Activated CD8-positive, alpha-beta memory T cell treated with anti-CD3 and anti-CD28 coated beads, Interleukin-2, amount 10 ng/mL, durations not matched to agents 7 days and 5 days (primary cell): Measurements from ENCODE around the gene PAQR9. TPM values are rescaled to one million over a fixed set of nuclear protein-coding genes. Genes with fewer than 3 reads are reported as not detected.

Experiments used
- ATAC-seq: fragments of 150-1000 bp; cut with Tn5 transposase; one replicate; pipeline ENCODE4 v1.10.0; 2021; ENCODE audit warnings: moderate library complexity
- CTCF ChIA-PET: fragments of 350-600 bp; sonication (Branson Sonifier 250); formaldehyde crosslinking; loops from one replicate; lab custom pipeline; 2021; ENCODE audit warnings: antibody characterized with exemption; lab: Charles Lee
- DNase-seq: peaks from one replicate; pipeline ENCODE4 v3.0.0-alpha.2; 2020
- H3K27ac Mint-ChIP-seq: one replicate; pipeline ENCODE4 v1.8.0; 2021; ENCODE audit warnings: mild to moderate bottlenecking, mixed read lengths
- H3K27me3 Mint-ChIP-seq: one replicate; pipeline ENCODE4 v1.8.0; 2021; ENCODE audit warnings: mixed read lengths
- H3K36me3 Mint-ChIP-seq: one replicate; pipeline ENCODE4 v1.8.0; 2021; ENCODE audit warnings: mild to moderate bottlenecking, mixed read lengths
- H3K4me1 Mint-ChIP-seq: one replicate; pipeline ENCODE4 v1.8.0; 2021; ENCODE audit warnings: mixed read lengths
- H3K4me3 Mint-ChIP-seq: one replicate; pipeline ENCODE4 v1.8.0; 2021; ENCODE audit warnings: mild to moderate bottlenecking, moderate library complexity, mixed read lengths
- H3K9me3 Mint-ChIP-seq: one replicate; pipeline ENCODE4 v1.8.0; 2022; ENCODE audit warnings: low read depth, mixed read lengths
- total RNA-seq, 2 experiments: library from RNA; stranded (reverse); gene quantifications; one replicate each; pipeline ENCODE4 v1.2.3, GENCODE V29; 2021

Gene PAQR9
- total RNA-seq, 2 experiments from 2014 or later = not detected

- no peak overlapping the region for H3K27ac Mint-ChIP-seq
- H3K4me1 Mint-ChIP-seq = peaks cover 2% of the 10 kb centered on the region
Measured at GRCh38 chr3:142916605-142917004, 46.9 kb downstream of the PAQR9 start.

GRCh38 chr3:142915636-142916035 lies 47.8 kb downstream of the PAQR9 start:
- CTCF ChIA-PET = no interaction called here
- no peaks in the 10 kb centered on the region for H3K9me3 Mint-ChIP-seq
- peaks cover 2% of the 10 kb centered on the region for H3K4me1 Mint-ChIP-seq
- peaks cover 54% of the 10 kb centered on the region for H3K27me3 Mint-ChIP-seq
- no peaks in the 10 kb centered on the region for H3K36me3 Mint-ChIP-seq
- H3K4me3 Mint-ChIP-seq = no peak overlapping the region
- ATAC-seq (no peak), DNase-seq (no peak)
- H3K27ac Mint-ChIP-seq = no peak overlapping the region

More at GRCh38 chr3:142916605-142917004, 46.9 kb downstream of the PAQR9 start:
- DNase-seq (no peak), ATAC-seq (no peak)
- Mint-ChIP-seq H3K9me3 (no peaks in the 10 kb centered on the region), H3K27me3 (peaks cover 51% of the 10 kb centered on the region), H3K4me3 (no peak overlapping the region), H3K36me3 (no peaks in the 10 kb centered on the region)
- CTCF ChIA-PET = no interaction called here

GRCh38 chr3:142914286-142914811 lies 49.1 kb downstream of the PAQR9 start:
- CTCF ChIA-PET = interaction anchor here (0.8 kb wide), 1 partner anchor 9 kb away, joined by 3 read pairs; no protein-coding TSS in a partner anchor

DNA sequence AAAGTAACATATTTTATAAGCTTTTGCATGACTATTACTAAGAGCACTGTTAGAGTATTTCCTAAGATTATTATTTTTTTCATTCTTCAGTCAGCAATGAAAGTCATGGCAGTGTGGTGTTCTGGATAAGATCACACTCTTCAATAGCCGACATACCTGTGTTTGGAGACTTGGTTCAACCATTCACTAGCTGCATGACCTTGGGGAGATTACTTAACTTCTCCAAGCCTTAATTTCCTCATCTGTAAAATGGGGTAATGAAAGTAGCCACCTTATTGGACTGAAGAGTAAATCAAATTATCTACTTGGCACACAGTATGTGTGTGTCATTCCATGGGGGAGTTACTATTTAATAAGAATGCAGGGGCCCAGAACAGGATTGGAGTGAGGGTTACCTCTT lies 50.0 kb downstream of the PAQR9 start:
- Mint-ChIP-seq H3K4me3 (no peak overlapping the region), H3K9me3 (no peaks in the 10 kb centered on the region), H3K27me3 (peaks cover 45% of the 10 kb centered on the region), H3K27ac (no peak overlapping the region), H3K36me3 (no peaks in the 10 kb centered on the region), H3K4me1 (peaks cover 2% of the 10 kb centered on the region)
- CTCF ChIA-PET = interaction anchor here (0.8 kb wide), 1 partner anchor 8 kb away, joined by 3 read pairs; no protein-coding TSS in a partner anchor
- DNase-seq = no peak
- no peak for ATAC-seq

More at GRCh38 chr3:142914286-142914811, 49.1 kb downstream of the PAQR9 start:
- H3K9me3 Mint-ChIP-seq = no peaks in the 10 kb centered on the region
- no peak for DNase-seq
- no peak overlapping the region for H3K27ac Mint-ChIP-seq
- no peak for ATAC-seq
- H3K4me1 Mint-ChIP-seq = peaks cover 2% of the 10 kb centered on the region
- peaks cover 53% of the 10 kb centered on the region for H3K27me3 Mint-ChIP-seq
- no peaks in the 10 kb centered on the region for H3K36me3 Mint-ChIP-seq
- H3K4me3 Mint-ChIP-seq = no peak overlapping the region

DNA sequence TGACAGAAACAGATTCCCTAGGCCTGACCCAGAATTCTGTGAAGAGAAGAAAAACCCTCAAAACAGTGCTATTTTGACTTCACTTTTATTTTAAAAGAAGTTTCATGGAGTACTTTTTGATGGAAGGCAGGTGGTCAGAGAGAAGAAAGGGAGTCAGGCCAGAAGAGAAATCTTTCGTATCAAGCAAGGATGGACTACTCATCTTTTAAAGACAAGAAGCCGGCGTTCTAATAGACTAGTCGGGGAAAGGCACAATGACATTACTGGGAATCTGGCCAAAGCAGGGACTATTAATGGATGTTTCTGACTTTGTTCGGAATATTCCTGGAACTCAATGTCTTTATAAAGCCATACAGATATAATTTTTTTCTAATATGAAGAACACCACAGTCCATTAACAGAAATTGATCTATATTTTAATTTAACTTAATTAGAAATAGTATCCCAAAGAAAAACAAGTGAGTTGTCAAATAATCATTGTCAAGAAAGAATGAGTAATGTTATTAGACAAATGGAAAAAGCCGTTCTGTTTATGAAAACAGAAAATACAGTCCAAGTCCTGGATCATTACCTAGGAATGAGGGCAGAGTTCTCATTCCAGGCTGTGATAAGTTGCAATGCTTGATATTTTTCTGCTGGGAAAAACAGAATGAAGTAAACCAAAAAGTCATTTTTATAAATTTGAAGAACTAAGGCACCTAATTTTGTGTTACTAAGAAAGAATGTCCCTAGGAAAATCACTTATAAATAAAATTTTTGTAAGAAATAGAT lies 50.9 kb downstream of the PAQR9 start:
- CTCF ChIA-PET = no interaction called here
- H3K4me1 Mint-ChIP-seq = peaks cover 2% of the 10 kb centered on the region
- no peaks in the 10 kb centered on the region for H3K36me3 Mint-ChIP-seq
- DNase-seq = no peak
- peaks cover 46% of the 10 kb centered on the region for H3K27me3 Mint-ChIP-seq
- ATAC-seq = no peak
- H3K4me3 Mint-ChIP-seq = no peak overlapping the region
- no peak overlapping the region for H3K27ac Mint-ChIP-seq
- H3K9me3 Mint-ChIP-seq = no peaks in the 10 kb centered on the region

Other genes starting within 250 kb of the PAQR9 start
- gene TRPC1, start 239.6 kb downstream of the PAQR9 start, total RNA-seq = 1 to 10 TPM; 2.1 to 2.9 TPM
- not detected for gene PCOLCE2, start 74.6 kb downstream of the PAQR9 start, total RNA-seq
- 100 to 1,000 TPM; 155 to 163 TPM for gene U2SURP, start 37.9 kb upstream of the PAQR9 start, total RNA-seq
- gene CHST2, start 156.1 kb upstream of the PAQR9 start, total RNA-seq = 10 to 100 TPM in 1 of 2 experiments, 1 to 10 TPM in 1; 2.9 to 16.3 TPM